ENCODE measurements around the gene GPER1.

Gene GPER1

GRCh38 chr7:1100834-1101562, 13.1 kb downstream of the GPER1 start:
- TF ChIP-seq CTCF (IDR thresholded peaks at IDR 0.05; ENCODE audit: borderline replicate concordance, insufficient read depth, low read depth, low read length) = no peak
- no peak overlapping the region for H3K4me3 ChIP-seq (ENCODE audit: low read depth, low read length)

GRCh38 chr7:1101563-1102431, 13.9 kb downstream of the GPER1 start:
- no peak for TF ChIP-seq CTCF (IDR thresholded peaks at IDR 0.05; ENCODE audit: borderline replicate concordance, insufficient read depth, low read depth, low read length)
- H3K4me3 ChIP-seq (ENCODE audit: low read depth, low read length) = no peak overlapping the region

- no peak for TF ChIP-seq CTCF (IDR thresholded peaks at IDR 0.05; ENCODE audit: borderline replicate concordance, insufficient read depth, low read depth, low read length)
- peak overlapping the region; percentile 36 for H3K4me3 ChIP-seq (ENCODE audit: low read depth, low read length)
These were observed 15.3 kb downstream of the GPER1 start for GRCh38 chr7:1103009-1103788.

- H3K4me3 ChIP-seq (ENCODE audit: low read depth, low read length) = peak overlapping the region; percentile 36
- no peak for TF ChIP-seq CTCF (IDR thresholded peaks at IDR 0.05; ENCODE audit: borderline replicate concordance, insufficient read depth, low read depth, low read length)
These were observed 16.0 kb downstream of the GPER1 start for GRCh38 chr7:1103789-1104515.

- no peak for TF ChIP-seq CTCF (IDR thresholded peaks at IDR 0.05; ENCODE audit: borderline replicate concordance, insufficient read depth, low read depth, low read length)
- H3K4me3 ChIP-seq (ENCODE audit: low read depth, low read length) = peak overlapping the region; percentile 21
These were observed 16.7 kb downstream of the GPER1 start for GRCh38 chr7:1104516-1105179.

- TF ChIP-seq CTCF (IDR thresholded peaks at IDR 0.05; ENCODE audit: borderline replicate concordance, insufficient read depth, low read depth, low read length) = no peak
- H3K4me3 ChIP-seq (ENCODE audit: low read depth, low read length) = peak overlapping the region; percentile 21
These were observed 17.3 kb downstream of the GPER1 start for GRCh38 chr7:1105189-1105588.

All from GM12875 (cell line).